ENCODE results near the gene OXCT2.

The OXCT2 gene

GRCh38 chr1:39733161-39733560 is 38.0 kb downstream of the OXCT2 start:
- DNase-seq (ENCODE audit: low read depth) = no peak

- no peak for DNase-seq (ENCODE audit: low read depth)
These were observed 38.4 kb downstream of the OXCT2 start for GRCh38 chr1:39732730-39733129.

GRCh38 chr1:39729842-39730241 is 41.3 kb downstream of the OXCT2 start:
- no peak for DNase-seq (ENCODE audit: low read depth)

DNA sequence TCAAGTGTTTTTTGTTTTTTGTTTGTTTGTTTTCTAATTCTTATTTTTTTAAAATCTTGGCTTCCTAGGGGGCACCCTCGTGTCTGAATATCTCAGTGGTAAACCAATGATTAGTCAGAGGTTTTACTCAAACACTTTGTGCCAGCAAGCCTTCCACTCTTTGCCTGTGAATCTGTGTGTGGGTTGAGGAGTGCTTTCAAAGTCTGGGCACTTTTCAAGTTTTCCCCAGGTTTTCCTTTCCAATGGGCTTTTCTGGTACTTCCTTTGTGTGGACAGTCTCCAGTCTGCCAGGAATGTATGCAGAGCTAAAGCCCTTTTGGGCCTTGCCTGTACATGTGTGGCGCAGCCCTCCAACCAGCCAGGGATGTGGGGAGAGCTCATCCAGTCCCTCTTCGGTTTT is 42.1 kb downstream of the OXCT2 start:
- DNase-seq (ENCODE audit: low read depth) = no peak

- DNase-seq (ENCODE audit: low read depth) = no peak
These were observed 43.2 kb downstream of the OXCT2 start for GRCh38 chr1:39727932-39728317.

DNA sequence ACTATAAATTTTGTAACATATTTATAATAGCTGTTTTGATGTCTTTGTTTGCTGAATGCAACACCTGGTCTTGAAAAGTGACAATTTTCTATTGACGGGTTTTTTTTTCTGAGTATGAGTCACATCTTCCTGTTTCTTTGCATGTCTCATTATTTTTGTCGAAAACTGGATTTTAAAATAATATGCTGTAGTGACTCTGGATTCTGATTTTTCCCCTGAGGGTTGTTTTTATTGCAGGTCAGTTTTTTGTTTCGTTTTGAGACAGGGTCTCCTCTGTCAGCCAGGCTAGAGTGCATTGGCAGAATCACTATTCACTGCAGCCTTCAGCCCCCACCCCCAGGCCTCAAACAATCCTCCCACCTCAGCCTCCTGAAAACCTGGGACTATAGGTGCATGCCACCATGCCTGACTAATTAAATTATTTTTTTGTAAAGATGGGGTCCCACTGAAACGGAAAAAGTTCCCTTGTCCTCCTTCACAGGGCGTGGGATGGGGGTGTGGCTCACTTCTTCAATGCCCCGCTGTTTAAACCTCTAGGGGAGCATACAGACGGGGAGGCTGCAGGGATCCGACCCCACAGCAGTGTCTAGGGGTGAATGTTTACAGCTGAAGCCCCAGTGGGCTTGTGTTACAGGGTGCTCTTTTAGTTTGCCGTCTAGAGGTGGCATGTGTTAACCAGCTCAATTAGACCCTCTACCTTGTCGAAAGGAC is 43.8 kb downstream of the OXCT2 start:
- no peak for DNase-seq (ENCODE audit: low read depth)

GRCh38 chr1:39726600-39726999 is 44.5 kb downstream of the OXCT2 start:
- DNase-seq (ENCODE audit: low read depth) = no peak

DNA sequence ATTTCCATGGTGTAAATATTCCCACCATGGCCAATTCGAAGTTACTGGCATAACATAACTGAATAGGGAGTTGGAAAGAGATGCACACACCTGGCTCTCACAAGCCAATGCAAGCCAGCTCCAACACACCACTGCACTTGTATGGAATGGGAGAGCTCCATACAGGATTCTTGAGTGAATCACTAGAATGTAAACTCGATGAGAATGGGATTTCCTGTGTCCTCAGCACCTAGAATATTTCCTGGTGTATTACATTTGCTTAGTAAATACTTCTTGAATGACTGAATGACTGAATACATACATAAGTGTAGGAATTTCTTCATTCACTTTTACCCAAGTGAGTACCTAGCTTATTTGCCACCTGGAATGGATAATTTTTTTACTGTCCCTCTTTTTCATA is 48.7 kb downstream of the OXCT2 start:
- no peak for DNase-seq (ENCODE audit: low read depth)

DNA sequence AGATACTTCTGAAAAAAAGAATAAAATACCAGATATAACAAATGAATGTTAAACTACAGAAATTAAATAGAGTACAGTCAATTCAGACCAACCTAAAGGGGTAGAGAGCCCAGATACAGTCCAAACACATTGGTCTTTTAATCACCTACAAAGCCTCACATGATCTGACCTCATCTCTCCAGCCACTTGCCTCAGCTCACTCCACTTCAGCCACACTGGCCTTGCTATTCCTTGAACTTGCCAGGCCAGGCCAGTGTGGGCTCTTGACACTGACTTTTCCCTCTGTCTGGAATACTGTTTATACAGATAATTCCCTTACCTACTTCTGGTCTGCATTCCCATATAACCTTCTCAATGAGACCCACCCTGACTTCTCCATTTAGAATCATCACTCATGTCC is 49.5 kb downstream of the OXCT2 start:
- no peak for DNase-seq (ENCODE audit: low read depth)

DNA sequence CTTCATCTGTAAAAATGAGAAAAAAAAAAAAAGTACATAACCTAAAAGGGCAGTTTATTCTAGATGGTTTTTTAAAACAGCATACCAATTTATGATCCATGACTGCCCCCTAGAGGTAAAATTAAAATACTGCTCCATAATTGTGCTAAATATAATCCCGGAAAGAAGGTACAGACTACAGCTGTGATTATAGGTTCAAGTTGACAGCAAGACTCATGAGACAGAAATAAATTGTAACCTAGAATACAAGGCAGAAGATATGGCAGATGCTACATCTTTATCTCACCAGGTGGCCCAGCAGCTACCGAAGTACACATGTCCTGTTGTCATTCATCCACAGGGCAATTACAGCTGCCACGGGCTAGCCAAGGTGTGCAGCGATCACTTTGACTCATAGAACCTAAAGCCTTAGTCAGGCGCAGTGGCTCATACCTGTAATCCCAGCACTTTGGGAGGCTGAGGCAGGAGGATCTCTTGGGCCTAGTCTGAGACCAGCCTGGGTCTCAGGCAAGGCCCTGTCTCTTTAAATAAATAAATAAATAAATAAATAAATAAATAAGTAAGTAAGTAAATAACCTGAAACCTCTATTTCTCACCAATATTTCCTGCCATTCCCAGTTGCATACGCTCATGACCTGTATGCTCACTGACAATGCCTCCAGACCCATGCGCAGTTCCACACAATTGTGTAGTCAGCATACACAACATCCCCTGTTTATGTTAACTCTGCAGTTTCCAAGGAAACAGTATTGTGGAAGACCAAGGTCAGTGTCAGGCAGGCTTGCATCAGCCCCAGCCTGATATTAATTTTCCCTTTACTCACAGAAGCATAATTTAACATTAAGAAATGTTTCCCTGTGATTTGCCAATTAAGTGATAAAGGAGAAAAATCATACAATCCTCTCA is 50.8 kb downstream of the OXCT2 start:
- no peak for DNase-seq (ENCODE audit: low read depth)

Measured in non-pigmented ciliary epithelial cell (primary cell).